GM04504 (cell line): ENCODE data around the gene PLEKHJ1.

ENCODE experiments used
- DNase-seq: peaks from one replicate; pipeline ENCODE4 v3.0.0-alpha.2; 2012; ENCODE audit warnings: low read depth

PLEKHJ1 gene

GRCh38 chr19:2234996-2235380 is 1.1 kb downstream of the PLEKHJ1 start:
- no peak for DNase-seq

GRCh38 chr19:2233601-2234280 is 2.4 kb downstream of the PLEKHJ1 start:
- no peak for DNase-seq

- DNase-seq, result no peak
Observed at GRCh38 chr19:2232286-2233151, 3.6 kb downstream of the PLEKHJ1 start.

GRCh38 chr19:2231621-2232221 is 4.4 kb downstream of the PLEKHJ1 start:
- DNase-seq, result no peak

GRCh38 chr19:2230807-2231533 is 5.2 kb downstream of the PLEKHJ1 start:
- no peak for DNase-seq

GRCh38 chr19:2230033-2230531 is 6.0 kb downstream of the PLEKHJ1 start:
- DNase-seq, result no peak

- no peak for DNase-seq
Observed at GRCh38 chr19:2229103-2230032, 6.8 kb downstream of the PLEKHJ1 start.

GRCh38 chr19:2228157-2229030 is 7.7 kb downstream of the PLEKHJ1 start:
- DNase-seq, result no peak

- no peak for DNase-seq
Observed at GRCh38 chr19:2227415-2228156, 8.5 kb downstream of the PLEKHJ1 start.

GRCh38 chr19:2226840-2227360 is 9.2 kb downstream of the PLEKHJ1 start:
- DNase-seq, result no peak

GRCh38 chr19:2226051-2226839 is 9.9 kb downstream of the PLEKHJ1 start:
- DNase-seq, result no peak

GRCh38 chr19:2225415-2226050 is 10.6 kb downstream of the PLEKHJ1 start:
- no peak for DNase-seq

GRCh38 chr19:2224754-2225349 is 11.3 kb downstream of the PLEKHJ1 start:
- no peak for DNase-seq

GRCh38 chr19:2223959-2224358 is 12.2 kb downstream of the PLEKHJ1 start:
- DNase-seq, result no peak

- no peak for DNase-seq
Observed at GRCh38 chr19:2223391-2223790, 12.7 kb downstream of the PLEKHJ1 start.

- DNase-seq, result no peak
Observed at GRCh38 chr19:2221918-2222317, 14.2 kb downstream of the PLEKHJ1 start.

GRCh38 chr19:2221250-2221831 is 14.8 kb downstream of the PLEKHJ1 start:
- no peak for DNase-seq
